HEK293 (cell line): Measurements from ENCODE around the gene UBR4.

Source experiments
- CTCF ChIA-PET: fragments of 350-600 bp; formaldehyde crosslinking; extraction: SDS; loops from one replicate; lab custom pipeline; 2021; ENCODE audit warnings: antibody characterized with exemption; lab: Yijun Ruan, JAX
- POLR2A ChIA-PET: fragments of 300-600 bp; formaldehyde crosslinking; extraction: SDS; loops from one replicate; lab custom pipeline; 2020; ENCODE audit warnings: antibody characterized with exemption, inconsistent platforms; lab: Yijun Ruan, JAX
- H3K27ac ChIP-seq: fragments of 200-500 bp; sonication (Bioruptor generic); 2 replicates; pipeline ENCODE4 v1.5.1; 2014; ENCODE audit warnings: low read depth, low read length, control low read depth, inconsistent platforms; ENCODE audit errors: extremely low read depth
- H3K36me3 ChIP-seq, 2 experiments: fragments of 200-500 bp in 1 of 2; sonication (Bioruptor generic) in 1 of 2; 1 replicate in 1 of 2; 2 replicates in 1 of 2; pipeline ENCODE4 v1.5.1; 2014 to 2017; ENCODE audit warnings: inconsistent platforms in 2 of 2, low read length in 2 of 2; ENCODE audit not compliant: control insufficient read depth in 2 of 2, insufficient read depth in 1 of 2
- H3K4me1 ChIP-seq: fragments of 200-500 bp; sonication (Bioruptor generic); 2 replicates; pipeline ENCODE4 v1.5.1; 2014; ENCODE audit warnings: mild to moderate bottlenecking, low read length, inconsistent platforms; ENCODE audit not compliant: control insufficient read depth, insufficient read depth
- H3K4me3 ChIP-seq: 2 replicates; pipeline ENCODE4 v1.5.1; 2011; ENCODE audit warnings: low read depth, mild to moderate bottlenecking, control low read depth, low read length, moderate library complexity
- H3K9me3 ChIP-seq: fragments of 200-500 bp; sonication (Bioruptor generic); 2 replicates; pipeline ENCODE4 v1.5.1; 2014; ENCODE audit warnings: low read depth, low read length, inconsistent platforms; ENCODE audit not compliant: control insufficient read depth, insufficient read depth
- BCL11A ChIP-seq: fragments of 450-650 bp; formaldehyde crosslinking; IDR thresholded peaks from 2 replicates; pipeline ENCODE4 v1.5.1; 2016; ENCODE audit warnings: low read depth, missing biosample characterization, missing genetic modification characterization
- BCL11B ChIP-seq: fragments of 450-650 bp; formaldehyde crosslinking; IDR thresholded peaks from 2 replicates; pipeline ENCODE4 v1.5.1; 2016; ENCODE audit warnings: low read depth, missing biosample characterization, missing genetic modification characterization
- GLI4 ChIP-seq: fragments of 450-650 bp; formaldehyde crosslinking; IDR thresholded peaks from 2 replicates; pipeline ENCODE4 v1.5.1; 2016; ENCODE audit warnings: missing biosample characterization, missing genetic modification characterization
- IKZF3 ChIP-seq: fragments of 450-650 bp; IDR thresholded peaks from 2 replicates; pipeline ENCODE4 v1.5.0; 2018; ENCODE audit warnings: missing biosample characterization, mild to moderate bottlenecking, missing genetic modification characterization, moderate library complexity
- KLF10 ChIP-seq: fragments of 450-650 bp; IDR thresholded peaks from 2 replicates; pipeline ENCODE4 v1.5.1; 2018; ENCODE audit warnings: missing biosample characterization, mild to moderate bottlenecking, missing genetic modification characterization
- MEIS1 ChIP-seq: sonication (generic); formaldehyde crosslinking; IDR thresholded peaks from 2 replicates; pipeline ENCODE4 v1.8.1; 2022; ENCODE audit warnings: missing genetic modification reagents, mild to moderate bottlenecking, borderline replicate concordance
- SALL2 ChIP-seq: fragments of 450-650 bp; formaldehyde crosslinking; IDR thresholded peaks from 2 replicates; pipeline ENCODE4 v1.5.0; 2017; ENCODE audit warnings: missing biosample characterization, mild to moderate bottlenecking, missing genetic modification characterization, borderline replicate concordance
- ZBTB20 ChIP-seq: fragments of 450-650 bp; formaldehyde crosslinking; IDR thresholded peaks from 2 replicates; pipeline ENCODE4 v1.5.1; 2016; ENCODE audit warnings: missing biosample characterization, missing genetic modification characterization
- ZNF112 ChIP-seq: fragments of 450-650 bp; formaldehyde crosslinking; IDR thresholded peaks from 2 replicates; pipeline ENCODE4 v1.5.0; 2017; ENCODE audit warnings: missing biosample characterization, missing genetic modification characterization
- ZNF138 ChIP-seq: fragments of 450-650 bp; formaldehyde crosslinking; IDR thresholded peaks from 2 replicates; pipeline ENCODE4 v1.5.1; 2016; ENCODE audit warnings: missing biosample characterization, missing genetic modification characterization, borderline replicate concordance
- ZNF19 ChIP-seq: fragments of 450-650 bp; formaldehyde crosslinking; IDR thresholded peaks from 2 replicates; pipeline ENCODE4; 2016; ENCODE audit warnings: missing biosample characterization, missing genetic modification characterization, low read depth
- ZNF24 ChIP-seq: fragments of 450-650 bp; formaldehyde crosslinking; IDR thresholded peaks from 2 replicates; pipeline ENCODE4 v1.5.1; 2016; ENCODE audit warnings: missing biosample characterization, missing genetic modification characterization
- ZNF266 ChIP-seq: fragments of 450-650 bp; formaldehyde crosslinking; IDR thresholded peaks from 2 replicates; pipeline ENCODE4 v1.5.1; 2016; ENCODE audit warnings: missing biosample characterization, missing genetic modification characterization, low read depth
- ZNF311 ChIP-seq: fragments of 450-650 bp; formaldehyde crosslinking; IDR thresholded peaks from 2 replicates; pipeline ENCODE4 v1.5.1; 2017; ENCODE audit warnings: missing biosample characterization, missing genetic modification characterization, borderline replicate concordance
- ZNF341 ChIP-seq: fragments of 450-650 bp; formaldehyde crosslinking; IDR thresholded peaks from 2 replicates; pipeline ENCODE4; 2016; ENCODE audit warnings: low read depth, missing biosample characterization, missing genetic modification characterization
- ZNF350 ChIP-seq: fragments of 450-650 bp; formaldehyde crosslinking; IDR thresholded peaks from 2 replicates; pipeline ENCODE4 v1.5.0; 2017; ENCODE audit warnings: missing biosample characterization, mild to moderate bottlenecking, missing genetic modification characterization
- ZNF404 ChIP-seq: fragments of 450-650 bp; formaldehyde crosslinking; IDR thresholded peaks from 2 replicates; pipeline ENCODE4 v1.5.1; 2017; ENCODE audit warnings: missing biosample characterization, missing genetic modification characterization
- ZNF548 ChIP-seq: fragments of 450-650 bp; formaldehyde crosslinking; IDR thresholded peaks from 2 replicates; pipeline ENCODE4 v1.5.1; 2016; ENCODE audit warnings: missing biosample characterization, missing genetic modification characterization
- ZNF558 ChIP-seq: fragments of 450-650 bp; formaldehyde crosslinking; IDR thresholded peaks from 2 replicates; pipeline ENCODE4 v1.5.1; 2016; ENCODE audit warnings: missing biosample characterization, missing genetic modification characterization
- ZNF571 ChIP-seq: fragments of 450-650 bp; formaldehyde crosslinking; IDR thresholded peaks from 2 replicates; pipeline ENCODE4 v1.5.0; 2017; ENCODE audit warnings: missing biosample characterization, missing genetic modification characterization
- ZNF610 ChIP-seq: fragments of 450-650 bp; formaldehyde crosslinking; IDR thresholded peaks from 2 replicates; pipeline ENCODE4 v1.5.1; 2016; ENCODE audit warnings: missing biosample characterization, missing genetic modification characterization, borderline replicate concordance
- ZNF621 ChIP-seq: fragments of 450-650 bp; formaldehyde crosslinking; IDR thresholded peaks from 2 replicates; pipeline ENCODE4 v1.5.1; 2017; ENCODE audit warnings: missing biosample characterization, missing genetic modification characterization
- ZNF677 ChIP-seq: fragments of 450-650 bp; IDR thresholded peaks from 2 replicates; pipeline ENCODE4 v1.5.0; 2018; ENCODE audit warnings: missing biosample characterization, mild to moderate bottlenecking, missing genetic modification characterization, moderate library complexity
- ZNF785 ChIP-seq: fragments of 450-650 bp; formaldehyde crosslinking; IDR thresholded peaks from 2 replicates; pipeline ENCODE4 v1.5.1; 2016; ENCODE audit warnings: missing biosample characterization, missing genetic modification characterization
- ZNF792 ChIP-seq: fragments of 450-650 bp; formaldehyde crosslinking; IDR thresholded peaks from 2 replicates; pipeline ENCODE4 v1.5.1; 2016; ENCODE audit warnings: missing biosample characterization, missing genetic modification characterization
- ZNF837 ChIP-seq: fragments of 450-650 bp; formaldehyde crosslinking; IDR thresholded peaks from 2 replicates; pipeline ENCODE4 v1.5.1; 2016; ENCODE audit warnings: missing biosample characterization, missing genetic modification characterization
- TF ChIP-seq, protein P1 (sequence below): fragments of 450-650 bp; formaldehyde crosslinking; IDR thresholded peaks from 2 replicates; pipeline ENCODE4; 2016; ENCODE audit warnings: missing biosample characterization, missing genetic modification characterization
- TF ChIP-seq, protein P2 (sequence below): fragments of 450-650 bp; formaldehyde crosslinking; IDR thresholded peaks from 2 replicates; pipeline ENCODE4 v1.5.1; 2016; ENCODE audit warnings: missing biosample characterization, missing genetic modification characterization
- TF ChIP-seq, protein P3 (sequence below): fragments of 450-650 bp; formaldehyde crosslinking; IDR thresholded peaks from 2 replicates; pipeline ENCODE4 v1.5.0; 2017; ENCODE audit warnings: missing biosample characterization, missing genetic modification characterization, borderline replicate concordance
- TF ChIP-seq, protein P4 (sequence below): fragments of 450-650 bp; formaldehyde crosslinking; IDR thresholded peaks from 2 replicates; pipeline ENCODE4 v1.5.1; 2017; ENCODE audit warnings: missing biosample characterization, missing genetic modification characterization

UBR4 gene

DNA sequence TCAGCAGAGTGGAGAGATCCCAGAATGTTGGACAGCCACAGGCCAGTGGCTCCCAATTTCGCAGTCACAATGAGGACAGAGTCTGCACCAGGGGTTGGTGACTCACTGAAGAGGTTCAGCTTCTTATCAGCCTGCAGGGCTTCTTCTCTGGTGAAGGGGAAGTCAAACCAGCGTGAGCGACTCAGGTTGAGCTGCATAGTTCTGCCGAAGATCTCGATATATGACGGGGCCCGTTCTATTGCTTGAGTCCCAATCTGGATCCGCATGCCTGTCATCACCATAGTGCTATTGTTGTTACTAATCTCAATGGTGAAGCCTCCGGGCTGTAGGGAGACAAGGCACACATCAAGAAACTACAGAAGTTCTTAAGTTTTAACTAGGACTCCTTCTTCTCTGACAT lies 58.5 kb downstream of the UBR4 start (continued):
- TF ChIP-seq ZNF610 (tag by site-specific recombination) (no peak), ZNF311 (no peak)

DNA sequence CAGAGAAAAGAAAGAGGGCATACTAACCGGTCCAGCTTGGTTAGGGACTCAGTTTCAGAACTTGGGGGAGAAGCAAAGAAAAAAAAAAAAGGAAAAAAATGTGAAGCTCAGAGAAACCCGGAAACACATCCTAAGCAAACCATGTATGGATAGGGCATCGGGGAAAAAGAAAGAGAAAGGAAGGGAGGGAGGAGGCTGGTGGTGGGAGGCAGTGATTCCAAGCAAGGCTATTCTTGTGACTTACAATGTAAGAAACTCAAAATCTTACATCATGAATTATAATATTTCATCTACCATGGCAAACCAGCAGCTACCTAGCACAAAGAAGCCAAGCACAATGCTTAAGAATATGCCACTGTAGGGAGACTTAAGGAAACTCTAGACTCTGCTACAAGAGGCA lies 60.3 kb downstream of the UBR4 start:
- Histone ChIP-seq H3K4me1 (no peaks in the 10 kb centered on the region), H3K36me3 (peaks cover 40 to 100% of the 10 kb centered on the region in 2 experiments), H3K4me3 (no peak overlapping the region), H3K27ac (no peak overlapping the region), H3K9me3 (no peaks in the 10 kb centered on the region)
- ChIA-PET CTCF (interaction anchor here (1.0 to 1.4 kb wide), 2 partner anchors 10 to 237 kb away, joined by 3 to 4 read pairs; no protein-coding TSS in a partner anchor), POLR2A (no interaction called here)
- TF ChIP-seq ZNF404 (no peak), ZNF138 (tag by site-specific recombination) (no peak), ZNF792 (no peak), ZBTB20 (no peak), KLF10 (tag by site-specific recombination) (no peak), ZNF24 (no peak), ZNF19 (tag by site-specific recombination) (no peak), ZNF266 (tag by site-specific recombination) (no peak), ZNF785 (tag by site-specific recombination) (no peak), ZNF837 (no peak), ZNF341 (tag by site-specific recombination) (no peak), ZNF677 (tag by site-specific recombination) (no peak), ZNF112 (tag by site-specific recombination) (no peak), BCL11B (tag by site-specific recombination) (no peak), MEIS1 (CRISPR knock-in tag) (no peak)
- TF ChIP-seq, protein P1, sequence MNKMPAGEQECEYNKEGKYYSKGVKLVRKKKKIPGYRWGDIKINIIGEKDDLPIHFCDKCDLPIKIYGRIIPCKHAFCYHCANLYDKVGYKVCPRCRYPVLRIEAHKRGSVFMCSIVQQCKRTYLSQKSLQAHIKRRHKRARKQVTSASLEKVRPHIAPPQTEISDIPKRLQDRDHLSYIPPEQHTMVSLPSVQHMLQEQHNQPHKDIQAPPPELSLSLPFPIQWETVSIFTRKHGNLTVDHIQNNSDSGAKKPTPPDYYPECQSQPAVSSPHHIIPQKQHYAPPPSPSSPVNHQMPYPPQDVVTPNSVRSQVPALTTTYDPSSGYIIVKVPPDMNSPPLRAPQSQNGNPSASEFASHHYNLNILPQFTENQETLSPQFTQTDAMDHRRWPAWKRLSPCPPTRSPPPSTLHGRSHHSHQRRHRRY (tag by site-specific recombination): no peak
- TF ChIP-seq, protein P2, sequence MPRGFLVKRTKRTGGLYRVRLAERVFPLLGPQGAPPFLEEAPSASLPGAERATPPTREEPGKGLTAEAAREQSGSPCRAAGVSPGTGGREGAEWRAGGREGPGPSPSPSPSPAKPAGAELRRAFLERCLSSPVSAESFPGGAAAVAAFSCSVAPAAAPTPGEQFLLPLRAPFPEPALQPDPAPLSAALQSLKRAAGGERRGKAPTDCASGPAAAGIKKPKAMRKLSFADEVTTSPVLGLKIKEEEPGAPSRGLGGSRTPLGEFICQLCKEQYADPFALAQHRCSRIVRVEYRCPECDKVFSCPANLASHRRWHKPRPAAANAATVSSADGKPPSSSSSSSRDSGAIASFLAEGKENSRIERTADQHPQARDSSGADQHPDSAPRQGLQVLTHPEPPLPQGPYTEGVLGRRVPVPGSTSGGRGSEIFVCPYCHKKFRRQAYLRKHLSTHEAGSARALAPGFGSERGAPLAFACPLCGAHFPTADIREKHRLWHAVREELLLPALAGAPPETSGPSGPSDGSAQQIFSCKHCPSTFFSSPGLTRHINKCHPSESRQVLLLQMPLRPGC (tag by site-specific recombination): no peak

DNA sequence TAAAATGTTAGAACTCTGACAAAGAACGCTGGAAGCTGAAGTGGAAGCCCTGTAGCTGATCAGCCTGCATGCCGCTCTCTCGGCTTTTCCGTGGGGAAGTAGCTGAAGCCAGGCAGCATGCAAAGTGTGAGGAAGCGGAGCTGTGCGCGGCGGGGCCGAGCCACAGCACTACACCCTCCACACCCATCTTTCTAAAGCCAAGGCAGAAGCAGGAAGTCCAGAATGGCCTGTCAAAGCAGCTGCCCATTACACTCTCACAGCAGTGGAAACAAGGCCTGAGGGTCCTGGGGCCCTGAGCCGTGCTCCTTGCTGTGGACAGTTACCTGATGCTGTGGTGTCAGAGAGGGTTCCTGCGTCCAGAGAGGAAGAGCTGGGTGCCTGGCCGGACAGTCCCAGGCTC lies 69.6 kb downstream of the UBR4 start:
- H3K36me3 ChIP-seq: peaks cover 54 to 100% of the 10 kb centered on the region in 2 experiments
- no peaks in the 10 kb centered on the region for H3K4me1 ChIP-seq
- ChIA-PET CTCF (interaction anchor here (0.6 kb wide), 1 partner anchor 514 kb away, joined by 3 read pairs; no protein-coding TSS in a partner anchor), POLR2A (interaction anchor here (0.7 kb wide), 1 partner anchor 20 kb away, joined by 3 read pairs; no protein-coding TSS in a partner anchor)
- H3K9me3 ChIP-seq: no peaks in the 10 kb centered on the region
- no peak overlapping the region for H3K4me3 ChIP-seq
- no peak overlapping the region for H3K27ac ChIP-seq
- TF ChIP-seq ZNF558 (tag by site-specific recombination): no peak
- no peak for TF ChIP-seq SALL2
- TF ChIP-seq, protein P3, sequence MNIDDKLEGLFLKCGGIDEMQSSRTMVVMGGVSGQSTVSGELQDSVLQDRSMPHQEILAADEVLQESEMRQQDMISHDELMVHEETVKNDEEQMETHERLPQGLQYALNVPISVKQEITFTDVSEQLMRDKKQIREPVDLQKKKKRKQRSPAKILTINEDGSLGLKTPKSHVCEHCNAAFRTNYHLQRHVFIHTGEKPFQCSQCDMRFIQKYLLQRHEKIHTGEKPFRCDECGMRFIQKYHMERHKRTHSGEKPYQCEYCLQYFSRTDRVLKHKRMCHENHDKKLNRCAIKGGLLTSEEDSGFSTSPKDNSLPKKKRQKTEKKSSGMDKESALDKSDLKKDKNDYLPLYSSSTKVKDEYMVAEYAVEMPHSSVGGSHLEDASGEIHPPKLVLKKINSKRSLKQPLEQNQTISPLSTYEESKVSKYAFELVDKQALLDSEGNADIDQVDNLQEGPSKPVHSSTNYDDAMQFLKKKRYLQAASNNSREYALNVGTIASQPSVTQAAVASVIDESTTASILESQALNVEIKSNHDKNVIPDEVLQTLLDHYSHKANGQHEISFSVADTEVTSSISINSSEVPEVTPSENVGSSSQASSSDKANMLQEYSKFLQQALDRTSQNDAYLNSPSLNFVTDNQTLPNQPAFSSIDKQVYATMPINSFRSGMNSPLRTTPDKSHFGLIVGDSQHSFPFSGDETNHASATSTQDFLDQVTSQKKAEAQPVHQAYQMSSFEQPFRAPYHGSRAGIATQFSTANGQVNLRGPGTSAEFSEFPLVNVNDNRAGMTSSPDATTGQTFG (tag by site-specific recombination): no peak
- no peak for TF ChIP-seq IKZF3 (tag by site-specific recombination)
- no peak for TF ChIP-seq ZNF621 (tag by site-specific recombination)
- TF ChIP-seq GLI4: no peak
- no peak for TF ChIP-seq ZNF571 (tag by site-specific recombination)
- no peak for TF ChIP-seq ZNF350 (tag by site-specific recombination)
- no peak for TF ChIP-seq BCL11A (tag by site-specific recombination)
- TF ChIP-seq ZNF548 (tag by site-specific recombination): no peak
- TF ChIP-seq, protein P4, sequence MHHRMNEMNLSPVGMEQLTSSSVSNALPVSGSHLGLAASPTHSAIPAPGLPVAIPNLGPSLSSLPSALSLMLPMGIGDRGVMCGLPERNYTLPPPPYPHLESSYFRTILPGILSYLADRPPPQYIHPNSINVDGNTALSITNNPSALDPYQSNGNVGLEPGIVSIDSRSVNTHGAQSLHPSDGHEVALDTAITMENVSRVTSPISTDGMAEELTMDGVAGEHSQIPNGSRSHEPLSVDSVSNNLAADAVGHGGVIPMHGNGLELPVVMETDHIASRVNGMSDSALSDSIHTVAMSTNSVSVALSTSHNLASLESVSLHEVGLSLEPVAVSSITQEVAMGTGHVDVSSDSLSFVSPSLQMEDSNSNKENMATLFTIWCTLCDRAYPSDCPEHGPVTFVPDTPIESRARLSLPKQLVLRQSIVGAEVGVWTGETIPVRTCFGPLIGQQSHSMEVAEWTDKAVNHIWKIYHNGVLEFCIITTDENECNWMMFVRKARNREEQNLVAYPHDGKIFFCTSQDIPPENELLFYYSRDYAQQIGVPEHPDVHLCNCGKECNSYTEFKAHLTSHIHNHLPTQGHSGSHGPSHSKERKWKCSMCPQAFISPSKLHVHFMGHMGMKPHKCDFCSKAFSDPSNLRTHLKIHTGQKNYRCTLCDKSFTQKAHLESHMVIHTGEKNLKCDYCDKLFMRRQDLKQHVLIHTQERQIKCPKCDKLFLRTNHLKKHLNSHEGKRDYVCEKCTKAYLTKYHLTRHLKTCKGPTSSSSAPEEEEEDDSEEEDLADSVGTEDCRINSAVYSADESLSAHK (tag by site-specific recombination): no peak
